ENCODE results near the gene CLEC16A.
A peak's percentile ranks its signal among the peaks of the same experiment; 100 is the strongest.

Gene CLEC16A

GRCh38 chr16:11188801-11189740 lies 244.7 kb downstream of the CLEC16A start:
- DNase-seq = no peak

GRCh38 chr16:11190588-11191560 lies 246.5 kb downstream of the CLEC16A start:
- no peak for DNase-seq

- no peak for DNase-seq
Observed at GRCh38 chr16:11191665-11192064, 247.3 kb downstream of the CLEC16A start.

GRCh38 chr16:11193494-11193893 lies 249.1 kb downstream of the CLEC16A start:
- DNase-seq = no peak

GRCh38 chr16:11194913-11195312 lies 250.5 kb downstream of the CLEC16A start:
- no peak for DNase-seq

GRCh38 chr16:11196286-11196828 lies 252.0 kb downstream of the CLEC16A start:
- no peak for DNase-seq

GRCh38 chr16:11198375-11198774 lies 254.0 kb downstream of the CLEC16A start:
- DNase-seq = no peak

- DNase-seq = peak; percentile 41
Observed at GRCh38 chr16:11198828-11199227, 254.5 kb downstream of the CLEC16A start.

- no peak for DNase-seq
Observed at GRCh38 chr16:11200592-11200991, 256.2 kb downstream of the CLEC16A start.

GRCh38 chr16:11201498-11202259 lies 257.3 kb downstream of the CLEC16A start:
- DNase-seq = no peak

- no peak for DNase-seq
Observed at GRCh38 chr16:11202260-11203091, 258.1 kb downstream of the CLEC16A start.

GRCh38 chr16:11203111-11203623 lies 258.8 kb downstream of the CLEC16A start:
- DNase-seq = no peak

- DNase-seq = no peak
Observed at GRCh38 chr16:11204513-11205047, 260.2 kb downstream of the CLEC16A start.

GRCh38 chr16:11205065-11205699 lies 260.8 kb downstream of the CLEC16A start:
- DNase-seq = no peak

- peak; percentile 59 for DNase-seq
Observed at GRCh38 chr16:11205754-11206581, 261.6 kb downstream of the CLEC16A start.

GRCh38 chr16:11207646-11208045 lies 263.3 kb downstream of the CLEC16A start:
- DNase-seq = no peak

- no peak for DNase-seq
Observed at GRCh38 chr16:11208916-11209665, 264.7 kb downstream of the CLEC16A start.

GRCh38 chr16:11210260-11210659 lies 265.9 kb downstream of the CLEC16A start:
- no peak for DNase-seq

All from activated CD4-positive, alpha-beta T cell treated with anti-CD3 and anti-CD28 coated beads, Interleukin-10, Interleukin-2, amounts not matched to agents 100 ng/mL and 50 ng/mL, durations not matched to agents 16 hours and 8 hours (primary cell).